Measurements from ENCODE around the gene KRTAP4-6. TPM values are rescaled to one million over a fixed set of nuclear protein-coding genes. Genes with fewer than 3 reads are reported as not detected.
"Not testable (repeated sequence)": the region's sequence is repeated elsewhere in the genome, so short reads cannot be mapped to it uniquely, and the experiment has no call there.

KRTAP4-6 gene
- total RNA-seq, 1 donor from 2014 or later: not detected

- no peaks in the 10 kb centered on the region for H3K36me3 Mint-ChIP-seq (ENCODE audit: low read depth)
- no peak overlapping the region for H3K27ac Mint-ChIP-seq
- no peak for DNase-seq (ENCODE audit: low spot score)
- no peaks in the 10 kb centered on the region for H3K4me1 Mint-ChIP-seq (ENCODE audit: low read depth)
- H3K4me3 Mint-ChIP-seq (ENCODE audit: low read depth): no peak overlapping the region
- H3K27me3 Mint-ChIP-seq (ENCODE audit: low read depth): peaks cover 8% of the 10 kb centered on the region
- no peaks in the 10 kb centered on the region for H3K9me3 Mint-ChIP-seq
- intact Hi-C loops (cut with micrococcal nuclease): no loop called here
Observed at GRCh38 chr17:41163828-41164227, 23.5 kb upstream of the KRTAP4-6 start.

- intact Hi-C loops (cut with micrococcal nuclease): no loop called here
- Mint-ChIP-seq H3K9me3 (no peaks in the 10 kb centered on the region), H3K4me3 (ENCODE audit: low read depth) (no peak within 1 kb of the TSS), H3K36me3 (ENCODE audit: low read depth) (no peaks in the 10 kb centered on the region), H3K27ac (no peak within 1 kb of the TSS), H3K4me1 (ENCODE audit: low read depth) (no peaks in the 10 kb centered on the region), H3K27me3 (ENCODE audit: low read depth) (peaks cover 13% of the 10 kb centered on the region)
- no peak for DNase-seq (ENCODE audit: low spot score)
Observed at GRCh38 chr17:41160648-41161047, 20.3 kb upstream of the KRTAP4-6 start, which contains the start of gene KRTAP4-4. Gene KRTAP4-4 (minus strand): TSS chr17:41160748. CDS start chr17:41160691, 57 bp downstream.

GRCh38 chr17:41160190-41160589 lies 19.8 kb upstream of the KRTAP4-6 start:
- H3K4me3 Mint-ChIP-seq (ENCODE audit: low read depth); H3K9me3 Mint-ChIP-seq; DNase-seq (ENCODE audit: low spot score); intact Hi-C loops (cut with micrococcal nuclease); H3K27ac Mint-ChIP-seq; H3K4me1 Mint-ChIP-seq (ENCODE audit: low read depth); H3K36me3 Mint-ChIP-seq (ENCODE audit: low read depth): not testable (repeated sequence)
- H3K27me3 Mint-ChIP-seq (ENCODE audit: low read depth): peaks cover 13% of the 10 kb centered on the region

- Mint-ChIP-seq H3K27ac (no peak overlapping the region), H3K4me1 (ENCODE audit: low read depth) (no peaks in the 10 kb centered on the region), H3K4me3 (ENCODE audit: low read depth) (no peak overlapping the region), H3K27me3 (ENCODE audit: low read depth) (peaks cover 15% of the 10 kb centered on the region), H3K36me3 (ENCODE audit: low read depth) (no peaks in the 10 kb centered on the region), H3K9me3 (no peaks in the 10 kb centered on the region)
- DNase-seq (ENCODE audit: low spot score): no peak
- intact Hi-C loops (cut with micrococcal nuclease): no loop called here
Observed at GRCh38 chr17:41153856-41154255, 13.5 kb upstream of the KRTAP4-6 start.

- Mint-ChIP-seq H3K4me3 (ENCODE audit: low read depth) (no peak overlapping the region), H3K27me3 (ENCODE audit: low read depth) (peaks cover 12% of the 10 kb centered on the region), H3K4me1 (ENCODE audit: low read depth) (no peaks in the 10 kb centered on the region), H3K36me3 (ENCODE audit: low read depth) (no peaks in the 10 kb centered on the region), H3K9me3 (no peaks in the 10 kb centered on the region), H3K27ac (no peak overlapping the region)
- intact Hi-C loops (cut with micrococcal nuclease): no loop called here
- DNase-seq (ENCODE audit: low spot score): no peak
Observed at GRCh38 chr17:41151525-41151924, 11.2 kb upstream of the KRTAP4-6 start.

- Mint-ChIP-seq H3K27me3 (ENCODE audit: low read depth) (peaks cover 8% of the 10 kb centered on the region), H3K27ac (no peak overlapping the region), H3K4me3 (ENCODE audit: low read depth) (no peak overlapping the region), H3K4me1 (ENCODE audit: low read depth) (no peaks in the 10 kb centered on the region), H3K9me3 (peaks cover 2% of the 10 kb centered on the region), H3K36me3 (ENCODE audit: low read depth) (no peaks in the 10 kb centered on the region)
- intact Hi-C loops (cut with micrococcal nuclease): no loop called here
- DNase-seq (ENCODE audit: low spot score): no peak
Observed at GRCh38 chr17:41150026-41150425, 9.7 kb upstream of the KRTAP4-6 start.

- H3K36me3 Mint-ChIP-seq (ENCODE audit: low read depth): no peaks in the 10 kb centered on the region
- H3K4me1 Mint-ChIP-seq (ENCODE audit: low read depth): no peaks in the 10 kb centered on the region
- peaks cover 3% of the 10 kb centered on the region for H3K9me3 Mint-ChIP-seq
- H3K4me3 Mint-ChIP-seq (ENCODE audit: low read depth): no peak within 1 kb of the TSS
- H3K27ac Mint-ChIP-seq: no peak within 1 kb of the TSS
- intact Hi-C loops (cut with micrococcal nuclease): no loop called here
- peaks cover 8% of the 10 kb centered on the region for H3K27me3 Mint-ChIP-seq (ENCODE audit: low read depth)
- no peak for DNase-seq (ENCODE audit: low spot score)
Observed at GRCh38 chr17:41149652-41149985, 9.3 kb upstream of the KRTAP4-6 start, which contains the start of gene KRTAP4-5. Gene KRTAP4-5 (minus strand): TSS chr17:41149825. CDS start chr17:41149767, 58 bp downstream.

- not testable (repeated sequence) for H3K36me3 Mint-ChIP-seq (ENCODE audit: low read depth)
Observed at GRCh38 chr17:41148971-41149651, 8.8 kb upstream of the KRTAP4-6 start.

GRCh38 chr17:41147531-41148204 lies 7.3 kb upstream of the KRTAP4-6 start:
- no peak overlapping the region for H3K27ac Mint-ChIP-seq
- no peak overlapping the region for H3K4me3 Mint-ChIP-seq (ENCODE audit: low read depth)
- DNase-seq (ENCODE audit: low spot score): no peak
- peaks cover 15% of the 10 kb centered on the region for H3K9me3 Mint-ChIP-seq
- H3K27me3 Mint-ChIP-seq (ENCODE audit: low read depth): peaks cover 3% of the 10 kb centered on the region
- H3K4me1 Mint-ChIP-seq (ENCODE audit: low read depth): no peaks in the 10 kb centered on the region
- no peaks in the 10 kb centered on the region for H3K36me3 Mint-ChIP-seq (ENCODE audit: low read depth)
- intact Hi-C loops (cut with micrococcal nuclease): no loop called here

More at GRCh38 chr17:41148971-41149651, 8.8 kb upstream of the KRTAP4-6 start:
- intact Hi-C loops (cut with micrococcal nuclease); H3K4me1 Mint-ChIP-seq (ENCODE audit: low read depth); H3K9me3 Mint-ChIP-seq; H3K4me3 Mint-ChIP-seq (ENCODE audit: low read depth); H3K27me3 Mint-ChIP-seq (ENCODE audit: low read depth); H3K27ac Mint-ChIP-seq; DNase-seq (ENCODE audit: low spot score): not testable (repeated sequence)

GRCh38 chr17:41145261-41145660 lies 4.9 kb upstream of the KRTAP4-6 start:
- no peak for DNase-seq (ENCODE audit: low spot score)
- Mint-ChIP-seq H3K36me3 (ENCODE audit: low read depth) (no peaks in the 10 kb centered on the region), H3K4me3 (ENCODE audit: low read depth) (no peak overlapping the region), H3K27me3 (ENCODE audit: low read depth) (peaks cover 3% of the 10 kb centered on the region), H3K9me3 (peaks cover 28% of the 10 kb centered on the region), H3K27ac (no peak overlapping the region), H3K4me1 (ENCODE audit: low read depth) (no peaks in the 10 kb centered on the region)
- intact Hi-C loops (cut with micrococcal nuclease): no loop called here

GRCh38 chr17:41144846-41145245 lies 4.5 kb upstream of the KRTAP4-6 start:
- Mint-ChIP-seq H3K4me3 (ENCODE audit: low read depth) (no peak overlapping the region), H3K27me3 (ENCODE audit: low read depth) (peaks cover 3% of the 10 kb centered on the region), H3K4me1 (ENCODE audit: low read depth) (no peaks in the 10 kb centered on the region)

GRCh38 chr17:41141361-41141760 lies 1.0 kb upstream of the KRTAP4-6 start:
- Mint-ChIP-seq H3K27me3 (ENCODE audit: low read depth) (no peaks in the 10 kb centered on the region), H3K4me1 (ENCODE audit: low read depth) (no peaks in the 10 kb centered on the region), H3K27ac (no peak overlapping the region), H3K9me3 (peaks cover 32% of the 10 kb centered on the region), H3K36me3 (ENCODE audit: low read depth) (no peaks in the 10 kb centered on the region), H3K4me3 (ENCODE audit: low read depth) (no peak overlapping the region)
- intact Hi-C loops (cut with micrococcal nuclease): no loop called here
- DNase-seq (ENCODE audit: low spot score): no peak

More at GRCh38 chr17:41144846-41145245, 4.5 kb upstream of the KRTAP4-6 start:
- intact Hi-C loops (cut with micrococcal nuclease): no loop called here
- H3K36me3 Mint-ChIP-seq (ENCODE audit: low read depth): no peaks in the 10 kb centered on the region
- no peak for DNase-seq (ENCODE audit: low spot score)
- peaks cover 28% of the 10 kb centered on the region for H3K9me3 Mint-ChIP-seq
- H3K27ac Mint-ChIP-seq: no peak overlapping the region

GRCh38 chr17:41139865-41140264 lies 479 bp downstream of the KRTAP4-6 start:
- intact Hi-C loops (cut with micrococcal nuclease); DNase-seq (ENCODE audit: low spot score); H3K27ac Mint-ChIP-seq: not testable (repeated sequence)

More at GRCh38 chr17:41139865-41140264, 479 bp downstream of the KRTAP4-6 start:
- H3K9me3 Mint-ChIP-seq: peaks cover 29% of the 10 kb centered on the region
- H3K27me3 Mint-ChIP-seq (ENCODE audit: low read depth); H3K4me1 Mint-ChIP-seq (ENCODE audit: low read depth); H3K4me3 Mint-ChIP-seq (ENCODE audit: low read depth); H3K36me3 Mint-ChIP-seq (ENCODE audit: low read depth): not testable (repeated sequence)
